Left lung (tissue), 10 donors: ENCODE results near the gene CD28. TPM values are rescaled to one million over a fixed set of nuclear protein-coding genes. Genes with fewer than 3 reads are reported as not detected.
"Not testable (repeated sequence)": the region's sequence is repeated elsewhere in the genome, so short reads cannot be mapped to it uniquely, and the experiment has no call there.

Source experiments
- ATAC-seq: fragments of 200-7000 bp; cut with Tn5 transposase; one replicate; pipeline ENCODE4 v1.9.1; 2020; ENCODE audit warnings: moderate library complexity
- DNase-seq, 4 donors: peaks; one replicate each; pipeline ENCODE4 v3.0.0-alpha.2; 2013 to 2020
- H3K27ac ChIP-seq, 2 donors: fragments of 200-600 bp; sonication (generic) in 1 of 2; one replicate each; pipeline versions ENCODE4 v1.5.0 to v1.8.0; 2020 to 2021
- H3K27me3 ChIP-seq, 2 donors: fragments of 200-600 bp; sonication (generic) in 1 of 2; one replicate each; pipeline versions ENCODE4 v1.5.0 to v1.8.0; 2020 to 2021
- H3K36me3 ChIP-seq, 2 donors: fragments of 200-600 bp; sonication (generic) in 1 of 2; one replicate each; pipeline versions ENCODE4 v1.5.0 to v1.8.0; 2020 to 2021
- H3K4me1 ChIP-seq, 2 donors: fragments of 200-600 bp; one replicate each; pipeline ENCODE4 v1.8.0; 2021
- H3K4me3 ChIP-seq, 2 donors: fragments of 200-600 bp; sonication (generic) in 1 of 2; one replicate each; pipeline versions ENCODE4 v1.5.0 to v1.8.0; 2020 to 2021; ENCODE audit warnings: mild to moderate bottlenecking in 1 of 2
- H3K9me3 ChIP-seq, 2 donors: fragments of 200-600 bp; sonication (generic) in 1 of 2; one replicate each; pipeline versions ENCODE4 v1.5.0 to v1.8.0; 2020 to 2021
- intact Hi-C, 2 donors: fragments of 100-400 bp; cut with DNase I; formaldehyde crosslinking; loops; one replicate each; pipeline versions ENCODE4 v1.11.2 to v1.14.2; 2022
- polyA plus RNA-seq, 6 donors: library from polyadenylated mRNA; unstranded; fragments of 120-200 nt; gene quantifications; one replicate each; pipeline ENCODE4 v1.2.1, GENCODE V29; 2013; ENCODE audit not compliant: insufficient read length in 6 of 6
- total RNA-seq, 2 donors: library from RNA; stranded (reverse); fragmentation: NEBNext Ultra II Directional; extraction: Animal tissue kit (Norgen Biotek cat#: 25700); gene quantifications; one replicate each; pipeline ENCODE4 v1.2.1, GENCODE V29; 2021
- TF ChIP-seq, protein P1 (sequence below), 2 donors: fragments of 200-600 bp; sonication (generic) in 1 of 2; IDR thresholded peaks; one replicate each; pipeline versions ENCODE4 v1.5.0 to v1.8.0; 2021; ENCODE audit warnings: antibody characterized with exemption in 2 of 2
- donor health status: DM: no; HTN: yes; CAD: no.
- donor health status: DM: no; HTN: no; CAD: no.

Gene CD28
- total and polyA plus RNA-seq, 8 donors = 1.3 to 4.6 (median 2.4) TPM

- Histone ChIP-seq H3K4me3 (no peak overlapping the region), H3K36me3 (no peaks in the 10 kb centered on the region), H3K4me1 (peaks cover 4 to 25% of the 10 kb centered on the region in 2 donors), H3K27ac (no peak overlapping the region), H3K27me3 (no peaks in the 10 kb centered on the region), H3K9me3 (no peaks in the 10 kb centered on the region)
- ATAC-seq = no peak
- intact Hi-C loops = no loop called here
- no peak for DNase-seq
- TF ChIP-seq, protein P1, sequence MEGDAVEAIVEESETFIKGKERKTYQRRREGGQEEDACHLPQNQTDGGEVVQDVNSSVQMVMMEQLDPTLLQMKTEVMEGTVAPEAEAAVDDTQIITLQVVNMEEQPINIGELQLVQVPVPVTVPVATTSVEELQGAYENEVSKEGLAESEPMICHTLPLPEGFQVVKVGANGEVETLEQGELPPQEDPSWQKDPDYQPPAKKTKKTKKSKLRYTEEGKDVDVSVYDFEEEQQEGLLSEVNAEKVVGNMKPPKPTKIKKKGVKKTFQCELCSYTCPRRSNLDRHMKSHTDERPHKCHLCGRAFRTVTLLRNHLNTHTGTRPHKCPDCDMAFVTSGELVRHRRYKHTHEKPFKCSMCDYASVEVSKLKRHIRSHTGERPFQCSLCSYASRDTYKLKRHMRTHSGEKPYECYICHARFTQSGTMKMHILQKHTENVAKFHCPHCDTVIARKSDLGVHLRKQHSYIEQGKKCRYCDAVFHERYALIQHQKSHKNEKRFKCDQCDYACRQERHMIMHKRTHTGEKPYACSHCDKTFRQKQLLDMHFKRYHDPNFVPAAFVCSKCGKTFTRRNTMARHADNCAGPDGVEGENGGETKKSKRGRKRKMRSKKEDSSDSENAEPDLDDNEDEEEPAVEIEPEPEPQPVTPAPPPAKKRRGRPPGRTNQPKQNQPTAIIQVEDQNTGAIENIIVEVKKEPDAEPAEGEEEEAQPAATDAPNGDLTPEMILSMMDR (IDR thresholded peaks at IDR 0.05) = no peak
Observed at GRCh38 chr2:203693242-203693879, 13.1 kb upstream of the CD28 start.

GRCh38 chr2:203694191-203694590 is 12.2 kb upstream of the CD28 start:
- Histone ChIP-seq H3K9me3 (no peaks in the 10 kb centered on the region), H3K36me3 (no peaks in the 10 kb centered on the region), H3K4me3 (no peak overlapping the region), H3K4me1 (peaks cover 2 to 16% of the 10 kb centered on the region in 2 donors), H3K27me3 (no peaks in the 10 kb centered on the region), H3K27ac (no peak overlapping the region)
- TF ChIP-seq, protein P1 (IDR thresholded peaks at IDR 0.05) = no peak
- DNase-seq (peak in 1 of 4 donors; percentile 21), ATAC-seq (no peak)
- intact Hi-C loops = no loop called here

DNA sequence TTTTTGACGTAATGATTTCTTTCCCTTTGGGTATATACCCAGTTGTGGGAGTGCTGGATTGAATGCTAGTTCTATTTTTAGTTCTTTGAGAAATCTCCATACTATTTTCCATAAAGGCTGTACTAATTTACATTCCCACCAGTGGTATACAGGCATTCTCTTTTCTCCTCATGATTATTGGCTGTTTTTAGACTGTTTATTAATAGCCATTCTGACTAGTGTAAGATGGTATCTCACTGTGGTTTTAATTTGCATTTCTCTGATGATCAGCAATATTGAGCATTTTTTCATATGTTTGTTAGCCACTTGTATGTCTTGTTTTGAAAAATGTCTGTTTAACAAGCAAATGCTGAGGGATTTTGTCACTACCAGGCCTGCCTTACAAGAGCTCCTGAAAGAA is 9.2 kb upstream of the CD28 start:
- Histone ChIP-seq H3K4me3 (no peak overlapping the region), H3K27ac (no peak overlapping the region), H3K4me1 (peaks cover 0 to 4% of the 10 kb centered on the region in 2 donors), H3K9me3 (no peaks in the 10 kb centered on the region), H3K36me3 (no peaks in the 10 kb centered on the region), H3K27me3 (no peaks in the 10 kb centered on the region)
- intact Hi-C loops = no loop called here
- TF ChIP-seq, protein P1 (IDR thresholded peaks at IDR 0.05) = no peak
- DNase-seq (no peak), ATAC-seq (no peak)

GRCh38 chr2:203697763-203698162 is 8.7 kb upstream of the CD28 start:
- DNase-seq = not testable (repeated sequence)

GRCh38 chr2:203698410-203698809 is 8.0 kb upstream of the CD28 start:
- H3K27ac ChIP-seq, ATAC-seq, H3K4me1 ChIP-seq, intact Hi-C loops, DNase-seq, H3K27me3 ChIP-seq, H3K36me3 ChIP-seq, H3K9me3 ChIP-seq, H3K4me3 ChIP-seq: not testable (repeated sequence)

More at GRCh38 chr2:203697763-203698162, 8.7 kb upstream of the CD28 start:
- H3K27ac ChIP-seq, H3K36me3 ChIP-seq, H3K4me3 ChIP-seq, H3K4me1 ChIP-seq, ATAC-seq, H3K9me3 ChIP-seq, H3K27me3 ChIP-seq, intact Hi-C loops: not testable (repeated sequence)

DNA sequence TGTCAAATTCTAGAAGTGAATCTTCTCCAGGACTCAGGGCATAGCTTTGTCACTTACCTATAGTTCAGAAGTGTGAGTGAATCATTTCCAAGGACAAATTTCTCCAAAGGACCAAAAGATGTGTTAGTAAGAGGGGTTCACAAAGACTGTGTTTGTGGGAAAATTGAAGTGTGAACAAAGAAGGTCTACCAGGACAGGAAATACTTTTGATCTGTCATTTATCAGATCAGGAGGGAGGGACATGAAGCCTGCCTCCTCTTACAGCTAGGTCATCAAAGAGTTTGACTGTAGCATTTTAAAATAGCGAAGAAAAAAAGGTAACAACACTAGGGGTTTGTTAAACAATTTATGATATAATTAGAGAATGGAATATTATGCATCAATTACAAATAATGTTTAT is 2.0 kb upstream of the CD28 start:
- peaks cover 0 to 5% of the 10 kb centered on the region in 2 donors for H3K9me3 ChIP-seq
- DNase-seq (no peak), ATAC-seq (no peak)
- no peak overlapping the region for H3K27ac ChIP-seq
- TF ChIP-seq, protein P1 (IDR thresholded peaks at IDR 0.05) = no peak
- H3K36me3 ChIP-seq = no peaks in the 10 kb centered on the region
- H3K27me3 ChIP-seq = no peaks in the 10 kb centered on the region
- no peaks in the 10 kb centered on the region for H3K4me1 ChIP-seq
- intact Hi-C loops = no loop called here
- no peak overlapping the region for H3K4me3 ChIP-seq
